Smooth muscle cell (in vitro differentiated cells): ENCODE results near the gene TMTC2. TPM values are rescaled to one million over a fixed set of nuclear protein-coding genes. Genes with fewer than 3 reads are reported as not detected.
"Not testable (repeated sequence)": the region's sequence is repeated elsewhere in the genome, so short reads cannot be mapped to it uniquely, and the experiment has no call there.

Source experiments
- DNase-seq: peaks from one replicate; lab custom pipeline; 2025; ENCODE audit not compliant: unreplicated experiment; lab: John Stamatoyannopoulos, UW
- H2AFZ ChIP-seq: fragments of 200-600 bp; sonication (generic); 2 replicates; pipeline ENCODE4 v1.6.0; 2016; ENCODE audit warnings: antibody characterized with exemption, low read depth, mild to moderate bottlenecking
- H3F3A ChIP-seq: fragments of 200-600 bp; sonication (generic); 2 replicates; pipeline ENCODE4 v1.6.0; 2017; ENCODE audit warnings: antibody characterized with exemption, low read depth
- H3K27ac ChIP-seq: fragments of 200-600 bp; sonication (generic); 2 replicates; pipeline ENCODE4 v1.5.1; 2016; ENCODE audit warnings: low read depth, mild to moderate bottlenecking
- H3K27me3 ChIP-seq: fragments of 200-600 bp; sonication (generic); 2 replicates; pipeline ENCODE4 v1.6.1; 2016; ENCODE audit warnings: low read depth, mild to moderate bottlenecking
- H3K36me3 ChIP-seq: fragments of 200-600 bp; sonication (generic); 2 replicates; pipeline ENCODE4 v1.5.1; 2016; ENCODE audit warnings: low read depth
- H3K4me1 ChIP-seq: fragments of 200-600 bp; sonication (generic); 2 replicates; pipeline ENCODE4 v1.5.1; 2016; ENCODE audit warnings: low read depth
- H3K4me2 ChIP-seq: fragments of 200-600 bp; sonication (generic); 2 replicates; pipeline ENCODE4 v1.6.0; 2016; ENCODE audit warnings: mild to moderate bottlenecking
- H3K4me3 ChIP-seq: fragments of 200-600 bp; sonication (generic); 2 replicates; pipeline ENCODE4 v1.5.1; 2016; ENCODE audit warnings: mild to moderate bottlenecking
- H3K79me2 ChIP-seq: fragments of 200-600 bp; sonication (generic); 2 replicates; pipeline ENCODE4 v1.6.0; 2016; ENCODE audit warnings: low read depth, mild to moderate bottlenecking
- H3K9ac ChIP-seq: fragments of 200-600 bp; sonication (generic); 2 replicates; pipeline ENCODE4 v1.6.0; 2016; ENCODE audit warnings: low read depth
- H3K9me3 ChIP-seq: fragments of 200-600 bp; sonication (generic); replicated peaks from 2 replicates; pipeline ENCODE4 v1.5.1; 2016; ENCODE audit warnings: low read depth
- H4K20me1 ChIP-seq: fragments of 200-600 bp; sonication (generic); 2 replicates; pipeline ENCODE4 v1.6.0; 2016; ENCODE audit warnings: low read depth
- CTCF ChIP-seq: fragments of 200-600 bp; sonication (generic); IDR thresholded peaks from 2 replicates; pipeline ENCODE4 v1.5.1; 2017; ENCODE audit warnings: borderline replicate concordance, mild to moderate bottlenecking, antibody characterized with exemption; ENCODE audit not compliant: insufficient read depth, poor library complexity, severe bottlenecking
- WGBS: methylation state at CpG from one replicate; pipeline ENCODE4 v1.1.7; 2016; ENCODE audit warnings: low lambda C conversion rate; 5-methylcytosine and 5-hydroxymethylcytosine counted together
- polyA plus RNA-seq: library from polyadenylated mRNA; unstranded; fragments of >200 nt; fragmentation: Nextera tagmentation; extraction: Ambion mirVana; gene quantifications from 2 replicates; pipeline ENCODE4 v1.2.1, GENCODE V29; 2016
- total RNA-seq: library from RNA; depleted of rRNA; stranded (reverse); fragments of >200 nt; gene quantifications from 2 replicates; pipeline ENCODE4 v1.2.3, GENCODE V29; 2014

TMTC2 gene
- total and polyA plus RNA-seq, 2 experiments from 2014 or later: 0.71 to 10.6 TPM

- H3K27me3 ChIP-seq: no peaks in the 10 kb centered on the region
- no peaks in the 10 kb centered on the region for H3F3A ChIP-seq
- TF ChIP-seq CTCF: no peak
- H4K20me1 ChIP-seq: no peaks in the 10 kb centered on the region
- no peaks in the 10 kb centered on the region for H3K36me3 ChIP-seq
- H3K9me3 ChIP-seq: no peaks in the 10 kb centered on the region
- no peaks in the 10 kb centered on the region for H3K4me1 ChIP-seq
- H3K79me2 ChIP-seq: no peaks in the 10 kb centered on the region
- H3K9ac ChIP-seq: no peak overlapping the region
- WGBS: 98% methylated on average over 1 of the region's 1 CpG
- no peak overlapping the region for H3K4me2 ChIP-seq
- no peak overlapping the region for H2AFZ ChIP-seq
- no peak for DNase-seq
- H3K4me3 ChIP-seq: no peak overlapping the region
- H3K27ac ChIP-seq: no peak overlapping the region
Observed at GRCh38 chr12:83106873-83107272, 420.2 kb downstream of the TMTC2 start.

- Histone ChIP-seq H3K9ac (no peak overlapping the region), H3F3A (no peaks in the 10 kb centered on the region), H3K27me3 (no peaks in the 10 kb centered on the region), H3K4me3 (no peak overlapping the region), H3K4me2 (no peak overlapping the region), H3K4me1 (peaks cover 5% of the 10 kb centered on the region), H3K79me2 (no peaks in the 10 kb centered on the region), H3K9me3 (no peaks in the 10 kb centered on the region), H3K27ac (no peak overlapping the region), H3K36me3 (no peaks in the 10 kb centered on the region), H2AFZ (no peak overlapping the region), H4K20me1 (no peaks in the 10 kb centered on the region)
- DNase-seq: no peak
- TF ChIP-seq CTCF: no peak
- WGBS: 94% methylated on average over 1 of the region's 1 CpG
Observed at GRCh38 chr12:83110424-83110823, 423.7 kb downstream of the TMTC2 start.

GRCh38 chr12:83113945-83114344 lies 427.2 kb downstream of the TMTC2 start:
- Histone ChIP-seq H3K4me2 (no peak overlapping the region), H3K79me2 (no peaks in the 10 kb centered on the region), H3K27me3 (no peaks in the 10 kb centered on the region), H3F3A (no peaks in the 10 kb centered on the region), H3K4me1 (peaks cover 5% of the 10 kb centered on the region), H3K36me3 (no peaks in the 10 kb centered on the region), H3K9me3 (no peaks in the 10 kb centered on the region), H3K9ac (no peak overlapping the region), H3K4me3 (no peak overlapping the region), H4K20me1 (no peaks in the 10 kb centered on the region), H3K27ac (no peak overlapping the region), H2AFZ (no peak overlapping the region)
- WGBS: 72% methylated on average over 4 of the region's 4 CpGs
- no peak for DNase-seq
- TF ChIP-seq CTCF: no peak

GRCh38 chr12:83114966-83115365 lies 428.3 kb downstream of the TMTC2 start:
- Histone ChIP-seq H2AFZ (no peak overlapping the region), H3K4me2 (no peak overlapping the region), H3K27ac (no peak overlapping the region), H3K27me3 (no peaks in the 10 kb centered on the region), H4K20me1 (no peaks in the 10 kb centered on the region), H3K4me1 (peaks cover 5% of the 10 kb centered on the region), H3K9ac (no peak overlapping the region), H3K4me3 (no peak overlapping the region), H3F3A (no peaks in the 10 kb centered on the region), H3K9me3 (no peaks in the 10 kb centered on the region), H3K36me3 (no peaks in the 10 kb centered on the region), H3K79me2 (no peaks in the 10 kb centered on the region)
- no peak for DNase-seq
- TF ChIP-seq CTCF: no peak
- 92% methylated on average over 4 of the region's 4 CpGs for WGBS

GRCh38 chr12:83117926-83118325 lies 431.2 kb downstream of the TMTC2 start:
- H3K27ac ChIP-seq, H3K36me3 ChIP-seq, H3K9me3 ChIP-seq, H3F3A ChIP-seq, H3K4me1 ChIP-seq, H4K20me1 ChIP-seq, H3K27me3 ChIP-seq, H2AFZ ChIP-seq, H3K4me2 ChIP-seq, H3K79me2 ChIP-seq, H3K4me3 ChIP-seq, H3K9ac ChIP-seq, DNase-seq: not testable (repeated sequence)
- WGBS: 97% methylated on average over 3 of the region's 3 CpGs
